Colonic mucosa (tissue), 4 donors: ENCODE results near the gene TSPAN2. TPM values are rescaled to one million over a fixed set of nuclear protein-coding genes. Genes with fewer than 3 reads are reported as not detected.

ENCODE experiments used
- DNase-seq: peaks from one replicate; pipeline ENCODE4 v3.0.0-alpha.2; 2020
- H3K27ac ChIP-seq: fragments of 200-600 bp; one replicate; pipeline ENCODE4 v1.8.0; 2021
- H3K27me3 ChIP-seq: fragments of 200-600 bp; one replicate; pipeline ENCODE4 v1.8.0; 2021
- H3K36me3 ChIP-seq: fragments of 200-600 bp; one replicate; pipeline ENCODE4 v1.8.0; 2021
- H3K4me1 ChIP-seq: fragments of 200-600 bp; one replicate; pipeline ENCODE4 v1.8.0; 2021; ENCODE audit warnings: mild to moderate bottlenecking
- H3K4me3 ChIP-seq: fragments of 200-600 bp; one replicate; pipeline ENCODE4 v1.8.0; 2021
- H3K9ac ChIP-seq, 2 donors: one replicate each; pipeline ENCODE4 v1.7.0; 2013; ENCODE audit warnings: control low read depth in 2 of 2, low read depth in 2 of 2, low read length in 2 of 2
- H3K9me3 ChIP-seq: fragments of 200-600 bp; one replicate; pipeline ENCODE4 v1.8.0; 2021
- intact Hi-C: fragments of 100-400 bp; cut with DNase I; formaldehyde crosslinking; loops from one replicate; pipeline ENCODE4 v1.14.1; 2022
- total RNA-seq, 2 donors: library from RNA; stranded (reverse); fragmentation: NEBNext Ultra II Directional in 1 of 2; extraction: Animal tissue kit (Norgen Biotek cat#: 25700) in 1 of 2; gene quantifications; one replicate each; pipeline ENCODE4 v1.2.1, GENCODE V29; 2021
- TF ChIP-seq, protein P1 (sequence below): fragments of 200-600 bp; IDR thresholded peaks from one replicate; pipeline ENCODE4 v1.8.0; 2022; ENCODE audit warnings: antibody characterized with exemption, mild to moderate bottlenecking
- donor health status: healthy.
- donor health status: DM: no; HTN: no; CAD: no.
- donor health status: DM: no; HTN: no; CAD: no.

Gene TSPAN2
- total RNA-seq, 2 donors from 2014 or later, result 2.1 to 14.6 TPM

DNA sequence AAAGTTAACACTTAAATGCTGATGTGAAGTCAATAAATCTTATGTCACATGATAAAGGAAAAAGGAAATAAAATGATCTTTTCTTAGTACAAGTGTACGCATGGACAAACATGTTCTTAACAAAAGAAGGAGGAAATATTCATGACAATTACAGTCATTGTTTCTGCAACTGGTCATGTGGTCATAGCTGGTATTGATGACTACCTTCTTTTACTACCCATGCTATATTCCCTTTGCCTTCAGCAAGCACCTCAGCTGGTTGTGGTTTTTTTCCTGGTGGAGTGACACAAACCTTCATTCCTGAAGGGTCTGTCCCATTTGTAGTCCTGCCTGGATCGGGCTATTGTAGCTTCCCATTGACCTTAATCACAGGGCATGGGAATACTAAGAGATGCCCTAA, 83.1 kb downstream of the TSPAN2 start:
- no peak overlapping the region for H3K9ac ChIP-seq
- no peaks in the 10 kb centered on the region for H3K27me3 ChIP-seq
- H3K4me1 ChIP-seq, result no peaks in the 10 kb centered on the region
- TF ChIP-seq, protein P1, sequence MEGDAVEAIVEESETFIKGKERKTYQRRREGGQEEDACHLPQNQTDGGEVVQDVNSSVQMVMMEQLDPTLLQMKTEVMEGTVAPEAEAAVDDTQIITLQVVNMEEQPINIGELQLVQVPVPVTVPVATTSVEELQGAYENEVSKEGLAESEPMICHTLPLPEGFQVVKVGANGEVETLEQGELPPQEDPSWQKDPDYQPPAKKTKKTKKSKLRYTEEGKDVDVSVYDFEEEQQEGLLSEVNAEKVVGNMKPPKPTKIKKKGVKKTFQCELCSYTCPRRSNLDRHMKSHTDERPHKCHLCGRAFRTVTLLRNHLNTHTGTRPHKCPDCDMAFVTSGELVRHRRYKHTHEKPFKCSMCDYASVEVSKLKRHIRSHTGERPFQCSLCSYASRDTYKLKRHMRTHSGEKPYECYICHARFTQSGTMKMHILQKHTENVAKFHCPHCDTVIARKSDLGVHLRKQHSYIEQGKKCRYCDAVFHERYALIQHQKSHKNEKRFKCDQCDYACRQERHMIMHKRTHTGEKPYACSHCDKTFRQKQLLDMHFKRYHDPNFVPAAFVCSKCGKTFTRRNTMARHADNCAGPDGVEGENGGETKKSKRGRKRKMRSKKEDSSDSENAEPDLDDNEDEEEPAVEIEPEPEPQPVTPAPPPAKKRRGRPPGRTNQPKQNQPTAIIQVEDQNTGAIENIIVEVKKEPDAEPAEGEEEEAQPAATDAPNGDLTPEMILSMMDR, result no peak
- H3K36me3 ChIP-seq, result no peaks in the 10 kb centered on the region
- H3K27ac ChIP-seq, result no peak overlapping the region
- no peaks in the 10 kb centered on the region for H3K9me3 ChIP-seq
- no peak overlapping the region for H3K4me3 ChIP-seq
- intact Hi-C loops, result no loop called here
- no peak for DNase-seq

Other genes starting within 250 kb of the TSPAN2 start
- gene SYCP1, start 234.6 kb downstream of the TSPAN2 start, total RNA-seq, result not detected
- gene TSHB, start 59.7 kb downstream of the TSPAN2 start, total RNA-seq, result not detected
- under 1 TPM in 1 of 2 donors, not detected in 1; 0.64 TPM for gene NGF, start 248.7 kb upstream of the TSPAN2 start, total RNA-seq